CD4-positive, alpha-beta T cell treated with Interleukin-2 at 100 ng/mL for 4 hours (primary cell): ENCODE results near the gene SCRT2.
"Not testable (repeated sequence)": the region's sequence is repeated elsewhere in the genome, so short reads cannot be mapped to it uniquely, and the experiment has no call there.

Experiments used
- DNase-seq: peaks from one replicate; pipeline ENCODE4 v3.0.0-alpha.2; 2020; ENCODE audit warnings: low spot score

SCRT2 gene

DNA sequence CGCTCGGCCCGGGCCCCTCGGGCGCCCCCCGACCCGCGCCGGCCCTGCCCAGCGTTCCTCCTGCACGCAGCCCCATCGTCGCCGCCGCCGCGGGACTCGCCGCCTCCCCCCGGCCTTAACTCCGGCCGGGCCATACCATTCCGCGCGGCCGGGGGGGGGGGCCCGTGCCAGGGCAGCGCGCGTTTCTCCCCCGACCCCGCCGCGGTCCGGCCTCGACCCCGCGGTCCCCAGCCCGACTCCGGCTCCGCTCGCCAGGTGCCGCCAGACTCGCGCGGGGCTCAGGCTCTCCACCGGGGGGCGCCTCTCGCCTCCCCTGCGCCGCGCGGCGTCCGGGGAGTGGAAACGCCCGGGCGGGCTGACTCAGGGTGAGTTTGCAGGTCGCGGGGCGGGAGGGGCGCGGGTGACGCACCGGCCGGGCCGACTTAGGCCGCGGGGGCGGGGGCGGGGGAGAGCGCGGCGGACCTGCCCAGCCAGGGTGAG is 22.5 kb downstream of the SCRT2 start, which contains the start of gene SRXN1:
Gene SRXN1, minus strand, starts transcription at position 91 of the 480 bp plus-strand sequence. Its CDS starts 15 bp downstream, at position 76.
- peak; percentile 86 for DNase-seq

DNA sequence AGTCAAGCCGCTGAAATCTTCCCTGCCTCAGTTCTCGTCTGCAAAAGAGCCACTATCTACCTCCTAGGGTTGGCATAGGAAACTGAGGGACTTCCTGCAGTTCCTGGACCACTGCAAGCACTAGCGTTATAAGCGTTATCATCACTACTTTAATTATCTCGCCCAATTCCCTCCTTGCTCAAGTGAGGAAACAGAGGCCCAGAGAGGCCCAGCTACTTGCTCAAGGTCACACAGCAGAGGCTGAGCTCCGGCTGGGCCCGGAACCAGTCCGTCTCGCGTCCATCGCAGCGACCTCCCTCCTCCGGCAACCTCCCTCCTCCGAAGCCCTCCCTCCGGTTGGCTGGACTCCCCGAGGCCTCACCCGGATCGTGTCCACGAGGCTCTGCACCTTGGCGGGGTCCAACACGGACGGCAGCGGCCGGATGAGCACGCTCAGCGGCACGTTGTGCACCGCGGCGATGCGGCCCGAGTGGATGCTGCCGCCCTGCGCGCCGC is 22.9 kb downstream of the SCRT2 start:
- no peak for DNase-seq

DNA sequence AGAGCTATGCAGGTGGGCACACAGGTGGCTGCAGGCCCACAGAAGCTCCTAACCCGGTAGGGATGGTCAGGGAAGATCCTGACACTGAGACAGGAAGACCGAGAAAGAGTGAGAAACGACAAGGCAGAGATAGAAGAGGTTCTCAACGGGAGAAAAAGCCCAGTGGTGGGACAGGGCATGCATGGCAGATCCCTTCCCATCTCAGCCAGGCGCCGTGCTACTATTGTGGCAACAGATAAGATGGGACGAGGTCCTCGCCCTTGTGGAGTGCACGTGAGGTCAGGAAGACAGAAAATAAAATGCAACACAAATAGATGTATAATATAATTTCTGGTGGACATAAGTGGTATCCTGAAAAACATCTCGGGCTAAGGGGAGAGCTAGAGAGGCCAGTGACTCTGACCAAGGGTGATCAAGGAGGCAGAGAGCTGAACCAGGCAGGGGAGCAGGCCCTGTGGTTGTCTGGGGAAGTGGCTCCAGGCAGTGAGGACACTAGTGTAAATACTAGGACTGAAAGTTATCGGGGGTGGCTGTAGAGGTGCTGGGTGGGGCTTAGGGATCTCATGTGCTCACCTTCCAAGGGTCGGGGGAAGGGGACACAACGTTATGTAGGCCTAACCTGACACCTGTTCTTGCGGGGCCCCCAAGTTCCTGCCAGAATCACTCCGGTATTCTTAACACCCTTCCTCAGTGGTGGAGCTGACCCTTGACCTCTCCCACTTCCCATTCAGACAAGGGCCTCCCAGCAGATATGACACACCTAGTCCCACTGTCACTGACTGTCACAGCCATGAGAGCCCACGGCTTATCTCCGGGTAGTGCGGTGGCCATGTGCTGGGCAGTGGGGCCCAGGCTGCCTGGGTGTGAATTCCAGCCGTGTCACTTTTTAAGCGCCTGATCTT is 23.6 kb downstream of the SCRT2 start:
- no peak for DNase-seq

DNA sequence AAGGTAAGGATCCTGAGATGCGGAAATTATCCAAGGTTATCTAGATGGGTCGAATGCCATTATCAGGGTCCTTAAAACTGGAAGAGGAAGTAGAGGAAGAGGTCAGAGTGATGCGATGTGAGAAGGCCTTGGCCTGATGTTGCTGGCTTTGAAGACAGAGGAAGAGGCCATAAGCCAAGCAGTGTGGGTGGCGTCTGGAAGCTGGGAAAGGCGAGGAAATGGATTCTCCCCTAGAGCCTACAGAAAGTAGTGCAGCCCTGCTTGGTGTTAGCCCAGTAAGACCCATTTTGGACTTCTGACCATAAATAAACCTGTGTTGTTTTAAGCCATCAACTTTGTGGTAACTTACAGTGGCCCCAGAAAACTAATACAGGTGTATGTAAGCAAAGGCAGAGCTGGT is 24.6 kb downstream of the SCRT2 start:
- DNase-seq, result no peak

DNA sequence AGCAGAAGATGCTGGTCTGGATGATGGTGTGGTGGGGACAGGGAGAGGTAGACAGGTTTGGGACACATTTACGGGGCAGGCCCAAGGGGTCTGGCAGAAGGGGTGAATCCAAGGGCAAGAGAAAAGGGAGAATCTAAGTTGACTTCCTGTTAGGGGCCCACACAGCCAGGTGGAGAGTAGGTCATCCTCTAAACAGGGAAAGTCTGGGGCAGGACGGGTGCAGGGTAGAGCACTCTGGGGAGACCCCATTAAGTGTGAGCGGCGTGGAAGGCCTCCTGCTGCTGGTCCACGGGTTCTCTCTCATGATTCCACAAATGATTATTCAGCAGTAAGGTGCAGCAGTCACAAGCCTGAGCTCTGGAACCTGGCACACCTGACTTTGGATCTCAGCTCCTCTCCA is 25.3 kb downstream of the SCRT2 start:
- DNase-seq, result no peak

DNA sequence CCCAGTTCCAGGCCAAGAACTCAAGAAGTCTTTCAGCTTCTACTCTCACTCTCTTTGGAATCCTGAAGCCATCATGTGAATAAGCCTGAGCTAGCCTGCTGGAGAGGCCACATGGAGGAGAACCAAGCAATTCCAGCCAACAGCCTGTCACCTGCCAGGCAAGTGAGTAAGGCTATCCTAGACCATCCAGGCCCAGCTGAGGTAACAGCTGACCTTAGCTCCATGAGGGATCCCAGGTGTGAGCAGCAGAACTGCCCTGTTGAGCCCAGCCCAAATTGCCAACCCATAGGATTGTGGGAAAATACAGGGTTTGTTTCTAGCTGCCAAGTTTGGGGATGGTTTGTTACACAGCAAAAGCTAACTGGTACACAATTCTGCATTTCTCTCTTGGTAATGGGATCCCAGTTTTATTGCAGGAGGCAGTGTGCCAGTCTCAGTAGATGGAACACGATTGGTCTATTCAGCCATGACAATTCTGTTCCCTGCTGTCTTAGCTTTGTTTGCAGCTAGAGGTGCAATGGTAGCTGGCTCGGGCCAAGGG is 28.1 kb downstream of the SCRT2 start:
- no peak for DNase-seq

DNA sequence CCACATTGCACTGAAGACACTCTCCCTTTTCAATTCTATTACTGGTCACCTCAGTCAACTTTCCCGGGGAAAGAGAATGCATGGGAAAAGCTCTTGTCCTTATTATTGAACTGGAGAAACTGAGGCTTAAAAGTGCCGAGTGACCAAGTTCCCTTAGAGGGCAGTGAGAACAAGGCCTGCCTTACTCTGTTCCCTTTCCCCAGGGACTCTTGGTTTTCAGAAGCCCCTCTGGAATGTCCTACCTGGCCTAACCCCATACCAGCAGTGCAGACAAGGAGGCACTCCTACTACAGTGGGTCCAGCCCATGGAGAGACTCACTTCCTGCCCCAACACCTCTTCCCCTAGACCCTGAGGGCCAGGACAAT is 28.8 kb downstream of the SCRT2 start:
- no peak for DNase-seq

DNA sequence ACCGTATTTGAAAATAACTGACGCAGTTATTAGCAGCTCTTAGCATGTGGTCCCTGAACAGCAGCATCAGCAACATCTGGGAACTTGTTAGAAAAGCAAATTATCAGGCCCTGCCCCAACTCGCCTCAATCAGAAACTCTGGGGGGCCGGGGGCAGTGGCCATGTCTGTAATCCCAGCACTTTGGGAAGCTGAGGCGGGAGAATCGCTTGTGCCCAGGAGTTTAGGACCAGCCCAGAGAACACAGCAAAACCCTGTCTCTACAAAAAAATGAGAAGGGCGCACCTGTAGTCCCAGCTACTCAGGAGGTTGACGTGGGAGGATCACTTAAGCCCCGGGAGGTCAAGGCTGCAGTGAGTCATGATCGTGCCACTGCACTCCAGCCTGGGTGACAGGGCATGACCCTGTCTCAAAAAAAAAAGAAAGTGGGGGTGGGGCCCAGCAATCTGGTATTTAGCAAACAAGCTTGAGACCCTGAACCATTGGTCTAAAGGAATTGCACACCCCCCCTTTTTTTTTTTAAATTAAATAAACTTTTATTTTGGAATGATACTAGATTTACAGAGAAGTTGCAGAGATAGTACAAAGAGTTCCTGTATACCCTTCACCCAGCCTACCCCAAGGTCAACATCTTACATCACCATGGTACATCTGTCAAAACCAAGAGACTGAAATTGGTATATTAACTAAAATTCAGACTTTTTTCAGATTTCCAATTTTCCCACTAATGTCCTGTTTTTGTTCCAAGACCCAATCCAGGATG is 29.3 kb downstream of the SCRT2 start:
- DNase-seq, result no peak

DNA sequence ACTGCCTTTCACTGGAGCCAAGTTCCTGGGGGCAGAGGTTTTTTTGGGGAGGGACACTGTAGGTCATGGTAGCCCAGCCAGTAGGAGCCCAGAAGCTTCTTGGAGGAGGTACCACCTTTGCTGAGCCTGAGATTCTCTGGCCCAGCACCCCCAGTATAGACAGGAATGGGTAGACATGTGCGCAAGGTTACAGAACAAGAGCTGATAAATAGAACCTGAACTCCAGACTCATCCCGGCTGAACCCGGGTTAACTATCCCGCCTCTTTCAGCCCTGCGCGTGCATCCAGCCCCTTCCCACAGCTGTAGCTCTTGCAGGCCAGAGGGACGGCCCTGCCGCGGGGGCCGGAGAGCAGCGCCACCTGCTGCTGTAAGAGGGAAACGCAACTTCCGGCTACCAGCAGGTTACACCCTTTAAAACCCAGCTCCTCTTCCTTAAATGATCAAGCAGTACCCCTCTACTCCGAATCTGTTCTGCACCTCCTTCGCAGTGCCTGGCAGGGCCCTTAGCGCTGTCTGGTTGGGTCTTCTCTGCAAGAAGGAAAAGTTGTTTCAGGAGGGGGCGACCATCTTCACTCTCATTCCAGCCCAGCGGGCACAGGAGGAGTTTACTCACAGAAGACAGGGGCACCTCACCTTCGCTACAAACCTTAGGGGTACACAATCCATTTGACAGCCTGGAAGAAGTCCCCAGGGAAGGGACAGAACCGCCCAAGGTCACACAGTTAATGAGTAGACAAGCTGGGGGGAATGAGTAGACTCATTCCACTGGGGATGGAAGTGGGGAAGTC is 30.1 kb downstream of the SCRT2 start:
- peak; percentile 65 for DNase-seq

DNA sequence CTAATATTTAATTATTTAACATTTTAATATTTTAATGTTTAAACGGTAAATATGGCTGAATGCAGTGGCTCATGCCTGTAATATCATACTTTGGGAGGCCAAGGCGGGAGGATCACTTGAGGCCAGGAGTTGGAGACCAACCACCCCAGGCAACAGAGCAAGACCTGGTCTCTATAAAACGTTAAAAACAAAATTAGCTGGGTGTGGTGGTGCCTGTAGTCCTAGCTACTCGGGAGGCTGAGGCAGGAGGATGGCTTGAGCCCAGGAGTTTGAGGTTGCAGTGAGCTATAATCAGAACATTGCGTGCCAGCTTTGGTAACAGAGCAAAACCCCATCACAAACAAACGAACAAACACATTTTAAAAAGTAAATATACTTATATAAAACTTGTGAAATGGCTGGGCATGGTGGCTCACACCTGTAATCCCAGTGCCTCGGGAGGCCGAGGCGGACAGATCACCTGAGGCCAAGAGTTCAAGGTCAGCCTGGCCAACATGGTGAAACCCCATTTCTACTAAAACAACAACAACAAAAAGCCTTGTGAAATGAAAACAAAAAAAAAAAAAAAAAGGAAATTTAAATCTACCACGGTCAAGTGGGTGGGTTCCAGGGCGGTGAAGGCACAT is 30.8 kb downstream of the SCRT2 start:
- DNase-seq, result no peak

DNA sequence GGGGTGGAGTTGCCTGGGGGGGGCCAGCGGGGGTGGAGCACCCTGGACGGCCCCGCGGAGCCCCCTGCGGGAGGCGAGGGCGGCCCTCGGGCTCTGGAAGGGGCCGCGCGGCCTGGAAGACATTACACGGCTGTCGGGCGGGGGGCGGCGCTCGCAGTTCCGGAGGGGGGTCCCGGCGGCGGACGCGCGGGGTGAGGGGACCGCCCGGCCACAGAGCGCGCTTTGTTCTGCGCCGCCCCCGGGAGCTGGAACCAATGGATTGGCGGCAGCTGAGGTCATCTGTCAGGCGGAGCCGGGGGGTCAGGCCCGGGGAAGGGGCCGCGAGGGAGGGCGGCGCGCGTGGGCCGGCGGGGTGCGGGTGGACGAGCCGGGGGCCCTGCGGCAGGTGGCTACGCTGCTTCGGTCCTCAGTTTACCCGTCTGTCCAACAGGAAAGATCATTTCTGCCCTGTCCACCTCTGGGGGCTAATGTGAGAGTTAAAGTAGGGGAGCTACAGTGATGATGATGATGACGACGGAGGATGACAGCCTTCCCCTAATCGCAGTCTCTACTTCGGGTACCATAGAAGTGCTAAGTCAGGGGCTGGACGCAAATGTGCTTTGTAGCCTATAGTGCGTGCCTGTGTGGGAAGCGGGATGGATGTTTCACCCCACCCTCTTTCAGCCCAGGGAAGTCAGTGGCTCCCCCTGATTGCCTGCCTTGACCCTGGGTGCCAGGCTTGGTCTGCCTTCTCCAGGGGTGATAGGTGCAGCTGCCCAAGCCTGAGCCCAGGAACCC is 33.0 kb downstream of the SCRT2 start:
- no peak for DNase-seq

DNA sequence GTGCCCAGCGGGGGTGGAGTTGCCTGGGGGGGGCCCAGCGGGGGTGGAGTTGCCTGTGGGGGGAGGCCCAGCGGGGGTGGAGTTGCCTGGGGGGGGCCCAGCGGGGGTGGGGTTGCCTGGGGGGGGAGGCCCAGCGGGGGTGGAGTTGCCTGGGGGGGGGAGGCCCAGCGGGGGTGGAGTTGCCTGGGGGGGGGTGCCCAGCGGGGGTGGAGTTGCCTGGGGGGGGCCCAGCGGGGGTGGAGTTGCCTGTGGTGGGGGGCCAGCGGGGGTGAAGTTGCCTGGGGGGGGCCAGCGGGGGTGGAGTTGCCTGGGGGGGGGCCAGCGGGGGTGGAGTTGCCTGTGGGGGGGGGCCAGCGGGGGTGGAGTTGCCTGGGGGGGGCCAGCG is 33.6 kb downstream of the SCRT2 start:
- not testable (repeated sequence) for DNase-seq

DNA sequence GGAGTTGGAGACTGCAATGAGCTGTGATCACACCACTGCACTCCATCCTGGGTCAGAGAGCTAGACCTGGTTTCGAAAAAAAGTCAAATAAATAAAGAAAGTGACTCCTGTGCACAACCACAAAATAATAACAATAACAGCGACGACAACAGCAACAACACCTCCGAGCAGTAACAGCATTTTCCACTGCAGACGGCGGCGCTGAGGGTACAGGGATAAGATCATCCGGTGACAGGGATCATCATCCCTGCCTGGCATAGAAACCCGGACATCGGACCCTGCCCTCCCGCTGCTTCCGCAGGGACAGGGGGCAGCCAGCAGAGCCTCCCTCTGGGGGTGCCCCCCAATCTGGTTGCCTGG is 34.1 kb downstream of the SCRT2 start:
- DNase-seq, result no peak

DNA sequence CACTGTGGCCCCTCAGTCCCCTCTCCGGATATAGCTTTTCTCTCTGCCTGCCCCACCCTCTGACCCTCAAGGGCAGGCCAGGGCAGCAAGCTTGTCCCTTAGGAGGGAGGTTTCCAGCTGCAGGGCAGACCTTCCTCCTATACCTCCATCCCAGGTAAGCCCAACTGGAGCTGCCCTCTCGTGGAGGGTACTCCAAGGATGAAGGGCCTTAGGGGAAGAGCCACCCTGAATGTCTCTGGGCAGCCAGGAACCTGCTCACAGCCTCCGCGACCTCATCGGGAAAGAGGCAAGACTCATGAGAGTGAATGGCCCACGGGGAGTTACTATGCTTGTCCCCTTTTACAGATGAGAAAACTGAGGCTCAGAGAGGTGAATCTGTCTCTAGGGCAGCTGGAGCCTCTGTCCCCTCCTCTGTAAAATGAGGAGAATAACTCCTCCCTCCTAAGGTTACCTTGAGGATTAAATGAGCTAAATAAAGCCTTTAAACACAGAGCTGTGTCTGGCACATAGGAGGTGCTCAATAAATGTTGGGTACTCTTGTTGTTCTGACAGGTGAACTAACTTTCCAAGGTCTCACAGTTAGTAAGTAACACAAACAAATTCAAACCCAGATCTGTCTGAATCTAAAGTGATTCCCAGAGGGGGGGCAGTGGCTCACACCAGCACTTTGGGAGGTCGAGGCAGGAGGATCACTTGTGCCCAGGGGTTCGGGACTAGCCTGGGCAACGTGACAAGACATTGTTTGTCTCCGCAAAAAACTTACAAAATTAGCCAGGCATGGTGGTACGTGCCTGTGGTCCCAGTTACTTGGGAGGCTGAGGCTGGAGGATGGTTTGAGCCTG is 34.7 kb downstream of the SCRT2 start:
- no peak for DNase-seq

DNA sequence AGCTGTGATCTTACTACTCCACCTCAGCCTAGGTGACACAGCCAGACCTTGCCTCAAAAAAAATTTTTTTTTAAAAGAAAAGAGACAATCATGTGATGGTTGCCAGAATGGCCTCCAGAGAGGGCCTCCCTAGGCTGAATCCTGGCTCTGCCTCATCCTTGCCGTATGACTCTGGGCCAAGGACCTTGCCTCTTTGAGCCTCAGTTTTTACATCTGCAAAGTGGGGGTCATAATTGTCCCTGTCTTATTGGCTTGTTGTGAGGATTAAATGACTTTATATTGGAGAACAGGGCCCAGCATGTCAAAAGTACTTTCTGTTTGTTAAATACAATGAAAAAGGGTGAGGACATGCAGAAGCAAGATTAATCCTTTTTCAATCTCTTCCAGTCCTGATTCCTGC is 37.0 kb downstream of the SCRT2 start:
- DNase-seq, result no peak

DNA sequence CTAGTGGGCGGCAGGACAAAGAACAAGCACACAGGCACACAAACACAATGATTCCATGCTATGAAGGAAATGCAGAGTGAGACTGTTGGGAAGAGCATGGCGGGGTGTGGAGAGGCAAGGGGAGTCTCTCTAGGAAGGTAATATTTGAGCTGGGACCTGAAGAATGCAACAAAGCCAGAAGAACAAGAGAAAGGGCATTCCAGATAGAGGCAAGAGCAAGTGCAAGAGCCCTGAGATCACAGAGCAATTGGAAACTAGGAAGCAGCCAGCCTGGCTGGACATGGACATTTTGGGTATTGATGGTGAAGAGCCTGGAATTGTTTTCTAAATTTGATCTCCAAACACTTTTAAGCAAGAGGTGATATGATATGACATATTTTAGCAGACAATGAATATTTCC is 38.0 kb downstream of the SCRT2 start:
- no peak for DNase-seq

DNA sequence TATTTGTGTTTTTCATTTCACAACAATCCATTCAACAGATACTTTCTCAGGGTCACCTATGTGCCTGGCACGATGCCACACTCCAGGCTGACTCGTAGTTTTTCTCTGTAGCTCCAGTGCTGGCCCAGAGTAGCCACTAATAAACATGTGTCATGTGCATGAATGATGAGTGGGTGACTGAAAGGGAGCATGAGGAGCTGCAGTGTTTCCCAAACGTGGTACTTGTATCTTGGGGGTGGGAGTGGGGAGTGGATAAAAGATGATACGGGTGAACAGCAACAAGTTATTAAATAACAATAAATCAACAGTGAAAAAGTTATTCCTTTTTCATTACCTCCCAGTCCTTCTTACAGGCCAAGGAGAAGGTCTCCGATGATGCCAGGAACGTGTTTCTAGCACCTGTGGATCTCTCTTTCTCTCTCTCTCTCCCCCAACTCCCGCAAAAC is 39.7 kb downstream of the SCRT2 start:
- no peak for DNase-seq

DNA sequence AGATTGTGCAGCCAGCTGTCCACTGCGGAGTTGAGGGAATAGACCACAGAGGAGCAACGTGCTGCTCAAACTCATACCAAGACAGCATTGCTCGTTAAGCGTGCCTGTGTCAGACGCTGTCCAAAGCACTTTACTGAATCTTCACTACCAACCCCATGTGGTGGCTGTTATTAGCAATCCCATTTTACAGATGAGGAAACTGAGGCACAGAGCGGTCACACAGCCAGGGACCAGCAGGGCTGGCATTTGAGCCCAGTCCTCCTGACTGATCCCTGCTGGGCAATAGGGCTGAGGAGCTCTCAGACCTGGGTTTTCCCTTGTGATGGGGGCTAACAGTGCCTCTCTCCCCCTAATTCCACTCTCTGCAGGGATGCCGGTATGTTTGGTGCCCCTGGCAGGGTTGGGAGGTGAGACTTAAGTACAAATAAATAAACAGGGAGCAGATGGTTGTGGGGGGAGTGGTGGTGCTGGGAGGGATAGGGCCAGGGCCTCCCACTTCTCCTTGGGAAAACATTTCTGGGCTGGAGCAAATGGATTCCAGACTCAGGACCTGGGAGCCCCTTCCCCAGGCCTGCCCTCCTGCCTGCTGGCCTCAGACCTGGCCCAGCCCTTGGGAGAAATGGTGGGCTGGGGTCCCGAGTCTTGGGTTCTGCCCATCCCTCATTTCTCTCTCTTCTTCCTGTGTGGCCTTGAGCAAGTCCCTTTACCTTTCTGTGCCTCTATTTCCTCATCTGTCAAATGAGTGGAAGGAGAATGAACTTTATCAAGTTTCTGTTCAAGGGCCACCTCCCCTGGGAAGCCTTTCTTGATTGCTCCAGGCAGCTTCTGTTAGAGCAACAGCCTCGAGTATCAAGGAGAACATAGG is 40.3 kb downstream of the SCRT2 start:
- no peak for DNase-seq
